GM19023 (cell line): ENCODE results near the gene CTRB1.

Source experiments
- ATAC-seq: cut with Tn5 transposase; IDR thresholded peaks from one replicate; pipeline ENCODE4 v1.9.1; 2021; ENCODE audit warnings: mild to moderate bottlenecking, moderate library complexity; ENCODE audit not compliant: unreplicated experiment

The CTRB1 gene

DNA sequence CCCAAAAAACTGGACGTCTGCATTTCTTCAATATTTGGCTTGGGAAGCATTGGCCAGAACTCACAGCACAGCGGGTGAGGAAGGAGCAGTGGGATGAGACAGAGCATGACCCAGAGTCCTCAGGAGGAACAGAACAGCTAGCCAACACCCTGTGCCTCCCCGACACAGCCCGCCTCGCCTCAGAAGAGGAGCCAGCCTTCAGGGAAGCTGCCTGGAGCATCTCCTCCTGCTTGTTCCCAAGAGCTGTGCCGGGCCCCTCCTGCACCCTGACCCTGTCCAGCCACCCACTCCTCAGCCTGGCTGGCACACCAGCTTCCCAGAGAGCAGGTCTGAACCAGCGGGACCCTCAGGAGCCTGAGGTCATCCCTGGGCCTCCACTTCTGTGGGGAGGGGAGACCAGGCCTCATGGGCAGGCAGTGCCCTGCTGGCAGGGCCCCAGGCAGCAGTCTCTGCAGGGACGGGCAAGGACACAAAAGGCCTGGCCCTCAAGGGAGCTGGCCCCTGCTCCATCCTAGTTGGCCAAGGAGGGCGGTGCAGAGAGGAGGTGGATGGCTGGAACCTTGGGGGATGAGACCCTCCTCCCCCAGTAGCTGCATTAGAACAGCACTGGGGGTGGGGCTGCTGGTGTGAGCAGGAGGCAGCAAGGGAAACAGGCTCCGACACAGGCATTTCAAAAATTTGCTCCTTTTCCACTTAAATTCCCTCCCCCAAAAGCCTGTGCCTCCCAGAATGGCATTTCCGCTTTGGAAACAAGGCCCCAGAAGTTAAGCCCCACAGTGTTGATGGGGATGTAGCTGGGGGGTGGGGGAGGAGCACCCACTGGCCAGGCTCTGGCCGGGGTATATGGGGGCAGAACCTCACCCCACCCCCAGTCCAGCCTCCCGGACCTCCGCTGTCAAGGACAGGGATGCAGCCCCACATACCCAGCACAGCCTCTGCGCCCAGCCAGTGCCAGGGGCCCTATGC is 34.4 kb downstream of the CTRB1 start:
- ATAC-seq, result no peak

DNA sequence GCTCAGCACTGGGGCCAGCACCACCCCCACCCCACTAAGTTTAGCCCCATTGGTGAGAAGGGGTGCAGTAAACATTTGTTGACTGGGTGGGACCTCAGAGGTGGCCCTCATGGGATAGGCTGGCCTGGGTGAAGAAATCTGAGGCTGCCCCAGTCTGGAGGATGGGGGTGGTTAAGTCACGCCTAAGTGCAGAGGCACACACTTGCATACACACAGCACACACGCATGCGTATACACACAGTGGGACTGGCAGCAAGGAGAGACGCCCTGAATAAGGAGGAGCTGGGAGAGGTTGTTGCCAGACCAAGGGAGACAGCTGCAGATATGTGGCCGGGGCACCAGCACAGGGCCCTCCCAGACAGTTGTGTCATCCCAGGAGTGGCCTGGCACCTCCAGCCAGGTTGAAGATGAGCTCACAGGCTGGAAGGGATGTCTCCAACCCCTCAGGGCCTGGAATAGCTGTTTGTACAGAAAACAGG is 35.6 kb downstream of the CTRB1 start:
- ATAC-seq, result no peak

DNA sequence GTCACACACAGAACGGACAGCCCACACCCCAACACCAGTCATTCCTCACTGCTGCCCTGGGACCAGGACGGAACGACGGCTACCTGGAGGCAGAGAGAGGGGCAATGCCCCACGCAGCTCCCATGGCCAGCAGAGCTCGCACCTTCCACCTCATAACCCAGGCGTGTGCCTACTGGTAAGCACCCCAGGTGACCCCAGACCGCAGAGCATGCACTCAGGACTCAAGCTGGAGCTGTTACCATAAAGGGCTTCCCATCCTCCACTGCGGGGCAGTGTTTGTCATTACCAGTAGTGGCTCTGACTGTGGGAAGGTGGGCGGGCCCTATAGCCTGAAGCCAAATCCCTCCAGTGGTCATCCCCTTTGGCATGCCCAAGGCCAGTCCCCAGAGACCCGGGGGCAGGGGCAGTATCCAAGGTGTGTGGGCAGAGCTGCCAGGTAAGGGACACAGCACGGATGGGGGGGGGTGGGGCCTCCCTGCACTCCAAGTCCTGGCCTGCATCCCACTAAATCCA is 37.3 kb downstream of the CTRB1 start:
- ATAC-seq, result no peak

DNA sequence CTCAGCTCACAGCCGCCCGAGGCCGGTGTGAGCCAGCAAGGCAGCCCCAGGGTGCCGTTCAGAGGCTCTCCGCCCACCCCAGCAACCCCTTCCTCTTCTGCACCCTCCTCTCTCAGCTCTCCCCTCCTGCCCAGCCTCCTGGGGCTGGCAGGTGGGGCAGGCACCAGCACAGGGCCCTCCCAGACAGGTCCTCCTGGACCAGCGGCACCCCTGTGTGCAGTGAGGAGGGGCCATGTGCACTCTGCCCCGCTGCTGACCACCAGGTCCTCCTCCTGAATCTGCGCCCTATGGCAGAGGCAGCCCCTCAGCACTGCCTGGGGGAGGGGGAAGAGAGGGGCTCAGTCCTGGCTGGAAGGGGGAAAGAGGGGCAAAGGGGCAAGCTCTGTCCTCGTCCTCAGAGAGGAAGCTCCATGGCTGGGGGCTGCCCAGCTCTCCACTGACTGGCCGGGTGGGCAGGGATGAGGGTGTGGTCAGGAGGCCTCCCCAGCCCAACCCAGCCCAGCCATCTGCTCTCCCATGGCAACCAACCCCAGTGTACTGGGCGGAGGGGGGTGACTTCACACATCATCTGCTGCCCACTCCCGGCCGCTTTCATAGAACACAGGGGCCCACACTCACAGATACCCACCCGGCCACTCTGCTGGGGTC is 38.0 kb downstream of the CTRB1 start:
- no peak for ATAC-seq

- ATAC-seq, result no peak
Observed at GRCh38 chr16:75257886-75258806, 39.4 kb downstream of the CTRB1 start.

- ATAC-seq, result no peak
Observed at GRCh38 chr16:75258807-75259141, 40.0 kb downstream of the CTRB1 start.

DNA sequence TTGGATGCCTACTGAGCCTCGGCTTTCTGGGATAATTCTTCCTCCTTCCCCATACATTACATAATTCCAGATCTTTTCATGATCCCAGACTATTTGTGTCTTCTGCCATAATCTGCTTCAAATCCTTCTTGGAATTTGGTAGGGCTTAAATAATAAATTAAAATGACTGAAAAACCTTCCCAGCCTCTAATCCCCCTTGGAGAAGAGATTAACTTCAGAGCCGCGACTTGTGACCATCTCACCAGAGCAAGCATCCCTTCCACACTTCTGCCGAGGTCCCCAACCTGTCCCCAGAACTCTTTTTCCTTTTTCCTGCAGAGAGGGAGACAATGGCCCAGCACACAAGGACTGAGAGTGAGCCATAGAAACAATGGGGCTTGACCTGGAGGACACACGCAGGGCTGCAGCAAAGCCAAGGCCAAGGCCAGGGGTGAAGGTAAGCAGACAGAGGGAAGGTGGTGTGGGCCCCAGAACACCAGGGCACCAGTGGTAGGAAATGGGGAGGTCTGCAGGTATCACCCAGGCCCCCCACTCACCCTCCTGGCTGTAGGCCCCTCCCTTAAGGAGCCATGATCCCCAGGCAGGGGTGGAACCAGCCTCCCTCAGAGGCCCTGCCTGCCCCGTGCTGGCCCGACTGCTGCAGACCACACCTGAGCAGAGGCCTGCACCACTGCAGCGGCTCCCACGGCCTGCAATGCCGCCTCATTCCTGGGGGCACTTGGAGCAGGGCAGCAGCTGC is 42.2 kb downstream of the CTRB1 start:
- no peak for ATAC-seq

GRCh38 chr16:75261590-75262078 is 42.8 kb downstream of the CTRB1 start:
- ATAC-seq, result no peak

GRCh38 chr16:75262104-75262799 is 43.5 kb downstream of the CTRB1 start:
- ATAC-seq, result no peak

DNA sequence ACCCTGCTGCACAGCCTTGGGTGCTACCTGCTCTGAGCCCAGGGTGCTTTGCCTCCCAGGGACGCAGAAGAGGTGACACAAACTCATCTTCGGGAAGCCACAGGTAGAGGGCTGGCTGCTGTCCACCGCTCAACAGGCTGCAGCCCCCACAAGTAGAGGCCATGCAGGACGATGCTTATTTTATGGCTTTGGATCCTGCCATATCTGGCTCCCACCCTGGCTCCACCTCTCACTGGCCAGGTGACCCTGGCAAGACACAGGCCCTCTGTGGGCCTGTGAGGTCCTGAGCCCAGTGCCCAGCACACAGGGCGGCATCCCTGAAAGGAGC is 44.0 kb downstream of the CTRB1 start:
- no peak for ATAC-seq

DNA sequence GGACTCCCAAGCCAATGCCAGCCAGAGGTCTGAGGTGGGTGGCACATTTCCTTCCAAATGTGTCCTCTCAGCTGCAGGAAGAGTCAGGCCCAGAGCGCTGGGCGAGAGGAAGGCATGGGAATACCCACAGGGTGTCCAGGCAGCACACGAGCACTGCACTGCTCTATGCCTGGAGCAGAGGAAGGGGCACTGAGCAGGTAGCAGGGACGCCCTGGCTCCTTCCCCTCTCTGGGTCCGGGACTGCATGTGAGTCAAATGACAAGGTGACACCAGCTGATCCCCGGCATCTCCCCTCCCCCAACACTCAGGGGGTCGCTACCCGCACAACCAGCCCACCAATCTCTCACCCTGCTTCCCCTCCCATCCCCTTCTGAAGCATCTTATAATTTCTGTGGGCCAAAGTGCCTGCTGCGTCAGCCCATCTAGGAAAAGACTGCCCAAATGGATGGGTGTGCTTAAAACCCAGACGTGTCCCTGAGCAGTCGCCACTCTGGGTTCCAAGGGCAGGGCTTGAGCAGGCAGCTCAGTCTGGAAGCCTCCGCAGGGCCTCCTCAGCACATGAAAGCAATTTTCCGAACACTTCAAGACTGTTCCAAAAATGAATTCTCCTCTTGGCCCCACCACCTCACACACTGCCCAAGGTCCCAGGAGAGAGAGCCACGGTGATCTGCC is 44.6 kb downstream of the CTRB1 start:
- ATAC-seq, result no peak

DNA sequence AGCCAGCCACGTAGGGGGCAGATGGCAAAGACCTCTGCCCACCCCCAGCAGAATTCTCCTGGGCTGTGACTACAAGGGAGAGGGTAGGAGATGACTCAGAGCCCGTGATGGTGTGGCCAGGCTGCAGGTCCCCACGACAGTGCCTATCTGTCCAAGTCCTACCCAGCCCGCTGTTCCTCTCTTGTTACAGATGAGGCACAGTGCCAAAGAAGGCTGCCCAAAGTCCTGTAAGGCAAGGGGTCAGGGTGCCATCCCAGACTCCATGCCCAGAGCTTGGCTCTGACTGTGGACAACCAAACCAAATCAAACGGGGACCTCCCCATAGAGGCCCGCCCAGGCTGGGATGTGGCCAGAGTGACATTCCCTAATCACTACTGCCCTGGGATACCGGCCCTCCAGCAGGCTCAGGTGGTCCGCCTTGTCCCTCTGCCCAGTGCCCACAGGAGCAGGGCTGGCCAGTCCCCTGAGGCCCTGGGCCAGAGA is 45.2 kb downstream of the CTRB1 start:
- no peak for ATAC-seq

- no peak for ATAC-seq
Observed at GRCh38 chr16:75264457-75264998, 45.7 kb downstream of the CTRB1 start.

DNA sequence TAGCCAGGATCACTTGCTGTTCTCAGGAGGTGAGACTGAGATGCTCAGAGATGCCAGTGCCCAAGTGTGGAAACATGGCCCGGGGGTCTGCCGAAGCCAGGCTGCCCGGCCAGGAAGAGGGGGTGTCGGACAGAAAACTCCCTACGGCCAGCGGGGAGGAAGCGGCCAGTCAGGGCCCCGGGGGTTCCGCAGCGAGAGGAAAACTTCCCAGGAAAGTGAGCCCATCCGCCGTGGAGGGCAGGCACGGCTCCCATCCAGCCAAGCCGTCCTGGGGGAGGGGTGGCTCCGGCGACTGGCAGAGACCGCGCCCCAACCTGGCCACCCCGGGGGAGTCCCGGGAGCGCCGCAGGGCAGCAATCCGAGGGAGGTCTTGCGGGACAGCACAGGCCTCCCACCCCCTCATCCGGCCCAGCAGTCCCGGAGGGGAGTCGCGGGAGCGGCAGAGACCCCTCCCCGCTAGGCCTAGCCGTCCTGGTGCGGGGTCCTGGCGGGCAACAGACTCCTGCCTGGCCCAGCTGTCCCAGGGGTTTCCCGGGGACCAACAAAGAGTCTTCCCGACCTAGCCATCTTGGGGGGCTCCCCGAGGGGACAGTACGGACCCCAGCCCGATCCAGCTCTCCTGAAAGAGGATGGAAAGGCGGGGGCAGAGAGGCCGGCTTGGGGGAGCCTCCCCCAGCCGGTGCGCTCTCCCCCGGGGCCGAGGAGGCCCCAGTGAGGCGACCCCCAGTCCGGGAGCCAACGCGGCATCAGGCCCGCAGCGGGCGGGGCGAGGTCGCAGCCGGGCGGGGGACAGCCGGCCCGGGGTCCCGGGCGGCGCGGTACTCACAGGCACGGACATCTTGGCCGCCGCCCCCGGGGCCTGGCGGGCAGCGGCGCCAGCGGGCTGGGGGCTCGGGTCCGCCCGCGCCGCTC is 46.5 kb downstream of the CTRB1 start:
- peak; percentile 32 for ATAC-seq

DNA sequence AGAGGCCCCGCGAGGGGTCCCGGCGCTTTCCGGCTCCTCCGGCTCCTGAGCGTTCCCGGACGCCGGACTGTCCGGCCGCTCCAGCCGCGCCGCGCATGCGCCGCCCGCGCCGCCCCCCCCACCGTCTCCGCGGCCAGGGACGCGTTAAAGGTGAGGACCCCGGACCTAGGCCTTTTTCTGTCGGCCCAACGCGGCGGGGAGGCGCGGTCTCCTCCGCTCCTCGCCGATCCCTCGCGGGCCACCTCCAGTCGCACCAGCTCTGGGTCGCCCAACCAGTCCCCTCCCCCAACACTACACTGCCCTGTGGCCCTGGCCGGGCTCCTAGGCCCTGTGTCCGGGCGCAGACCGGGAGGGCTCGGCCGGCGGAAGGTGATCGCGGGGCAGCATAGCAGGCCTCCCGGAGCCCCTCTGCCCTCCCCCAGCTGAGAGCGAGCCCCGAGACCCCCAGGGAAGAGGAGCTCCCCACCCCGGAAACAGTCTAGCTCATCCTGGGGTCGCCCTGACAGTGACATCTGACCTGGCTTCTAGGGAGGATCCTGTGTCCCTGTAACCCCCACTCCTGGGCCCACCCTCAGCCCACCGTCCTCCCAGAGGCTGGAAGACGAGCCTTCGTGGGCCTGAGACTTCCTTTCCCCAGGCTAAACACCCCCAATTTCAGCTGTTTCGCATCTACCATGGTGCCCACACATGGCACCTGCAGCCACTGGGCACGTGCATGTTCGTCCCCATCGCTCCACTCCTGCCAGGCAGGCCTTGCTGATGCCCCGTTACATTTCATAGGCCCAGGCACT is 47.3 kb downstream of the CTRB1 start:
- peak; percentile 66 for ATAC-seq

DNA sequence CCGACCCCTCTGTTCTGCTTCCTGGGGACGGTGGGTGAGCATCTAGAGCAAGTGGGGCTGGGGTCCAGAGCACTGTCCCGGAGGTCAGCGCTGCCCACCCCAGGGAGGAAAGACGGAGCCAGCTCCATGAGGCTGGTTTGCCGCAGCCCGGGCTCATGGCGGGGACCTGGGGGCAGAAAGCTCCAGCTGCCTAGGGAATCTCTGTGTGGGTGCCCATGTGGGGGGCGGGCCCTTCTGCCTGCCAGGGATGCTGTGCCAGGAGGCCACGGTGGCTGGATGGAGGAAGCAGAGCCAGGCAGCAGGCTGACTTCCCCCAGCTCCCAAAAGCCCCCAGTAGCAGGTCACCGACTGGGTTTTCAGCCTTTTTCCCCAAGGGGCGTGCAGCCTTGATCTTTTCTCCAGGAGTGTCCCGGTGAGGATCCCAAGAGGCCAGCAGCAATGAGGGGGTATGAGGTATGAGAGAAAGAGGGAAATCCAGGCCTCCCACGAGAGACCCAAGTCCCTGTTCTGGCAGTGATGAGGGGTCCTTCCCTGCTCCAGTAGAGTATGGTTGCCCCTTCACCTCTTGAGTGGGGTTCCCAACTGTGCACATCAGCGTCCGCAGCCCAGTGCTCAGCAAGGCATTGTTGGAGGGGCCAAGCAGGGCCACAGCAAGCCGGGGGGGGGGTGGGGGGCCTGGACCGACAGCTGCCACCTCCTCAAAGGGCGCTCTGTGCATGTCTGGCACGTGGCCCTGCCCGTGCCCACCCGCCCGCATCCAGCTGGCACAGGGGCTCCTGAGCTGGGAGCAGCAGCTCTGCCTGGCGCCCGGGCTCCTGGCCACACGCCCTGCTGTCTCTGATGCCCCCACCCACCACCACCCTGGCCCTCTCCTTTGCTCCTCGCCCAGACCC is 48.2 kb downstream of the CTRB1 start:
- no peak for ATAC-seq
